Measurements from ENCODE around the gene UBE2Z.
"Not testable (repeated sequence)": the region's sequence is repeated elsewhere in the genome, so short reads cannot be mapped to it uniquely, and the experiment has no call there.

Gene UBE2Z

DNA sequence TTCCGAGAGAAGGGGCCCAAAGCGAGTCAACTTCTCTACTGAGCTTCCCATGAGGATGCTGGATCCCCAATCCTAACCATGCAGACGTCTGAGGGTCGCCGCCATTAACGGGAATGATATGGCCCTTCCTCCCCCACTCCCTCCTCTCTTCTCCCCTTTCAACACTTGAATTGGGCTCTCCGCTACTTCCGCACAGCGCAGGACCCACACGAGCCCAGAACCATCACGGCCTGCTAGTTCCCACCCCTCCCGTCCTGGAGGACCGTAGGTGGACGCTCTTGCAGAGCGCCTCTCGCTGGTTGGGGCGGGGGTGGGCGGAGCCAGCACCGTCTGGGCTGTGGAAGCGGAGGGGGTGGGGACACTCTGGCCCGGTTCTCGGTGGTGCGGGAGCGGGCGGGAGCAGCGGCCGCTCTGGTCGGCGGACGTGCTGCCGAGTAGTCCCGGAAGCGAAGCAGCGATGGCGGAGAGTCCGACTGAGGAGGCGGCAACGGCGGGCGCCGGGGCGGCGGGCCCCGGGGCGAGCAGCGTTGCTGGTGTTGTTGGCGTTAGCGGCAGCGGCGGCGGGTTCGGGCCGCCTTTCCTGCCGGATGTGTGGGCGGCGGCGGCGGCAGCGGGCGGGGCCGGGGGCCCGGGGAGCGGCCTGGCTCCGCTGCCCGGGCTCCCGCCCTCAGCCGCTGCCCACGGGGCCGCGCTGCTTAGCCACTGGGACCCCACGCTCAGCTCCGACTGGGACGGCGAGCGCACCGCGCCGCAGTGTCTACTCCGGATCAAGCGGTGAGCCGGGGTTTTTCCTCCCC lies at the start of gene UBE2Z:
TSS of gene UBE2Z (plus strand) at position 361 of the 797 bp plus-strand sequence. CDS start at position 458, 97 bp downstream.
- peak; percentile 99 for DNase-seq (ENCODE audit: low spot score)

- DNase-seq (ENCODE audit: low spot score) = no peak
Observed at GRCh38 chr17:48860034-48860433, 48.2 kb upstream of the UBE2Z start.

- no peak for DNase-seq (ENCODE audit: low spot score)
Observed at GRCh38 chr17:48860456-48860855, 47.8 kb upstream of the UBE2Z start.

DNA sequence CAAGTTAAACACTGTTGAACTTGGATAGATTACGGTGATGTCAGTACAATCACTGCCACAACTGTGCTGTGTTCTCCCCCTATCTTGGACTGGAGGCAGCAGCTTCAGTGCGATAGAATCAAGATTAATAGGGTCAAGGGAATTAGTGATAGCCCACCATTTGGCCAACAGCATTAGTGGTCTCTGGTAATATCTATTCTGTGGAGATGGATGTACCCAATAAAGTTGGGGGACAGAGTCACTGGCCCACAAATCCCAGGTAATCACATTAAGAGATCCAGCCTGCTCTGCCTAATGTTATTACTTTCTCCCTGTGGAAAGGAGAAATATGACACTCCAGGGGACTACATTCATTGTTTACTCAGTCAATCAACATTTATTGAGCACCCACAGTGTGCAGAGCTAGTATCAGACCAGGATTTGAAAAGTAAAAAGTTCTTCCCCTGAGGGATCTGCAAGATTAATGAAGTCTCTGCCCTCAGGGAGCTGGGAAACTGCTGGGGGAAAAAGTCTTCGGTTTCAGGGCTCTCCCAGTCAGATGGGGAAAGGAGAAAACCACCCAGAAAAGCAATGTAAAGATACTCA lies 39.2 kb upstream of the UBE2Z start:
- no peak for DNase-seq (ENCODE audit: low spot score)

- peak; percentile 81 for DNase-seq (ENCODE audit: low spot score)
Observed at GRCh38 chr17:48869821-48870318, 38.3 kb upstream of the UBE2Z start.

DNA sequence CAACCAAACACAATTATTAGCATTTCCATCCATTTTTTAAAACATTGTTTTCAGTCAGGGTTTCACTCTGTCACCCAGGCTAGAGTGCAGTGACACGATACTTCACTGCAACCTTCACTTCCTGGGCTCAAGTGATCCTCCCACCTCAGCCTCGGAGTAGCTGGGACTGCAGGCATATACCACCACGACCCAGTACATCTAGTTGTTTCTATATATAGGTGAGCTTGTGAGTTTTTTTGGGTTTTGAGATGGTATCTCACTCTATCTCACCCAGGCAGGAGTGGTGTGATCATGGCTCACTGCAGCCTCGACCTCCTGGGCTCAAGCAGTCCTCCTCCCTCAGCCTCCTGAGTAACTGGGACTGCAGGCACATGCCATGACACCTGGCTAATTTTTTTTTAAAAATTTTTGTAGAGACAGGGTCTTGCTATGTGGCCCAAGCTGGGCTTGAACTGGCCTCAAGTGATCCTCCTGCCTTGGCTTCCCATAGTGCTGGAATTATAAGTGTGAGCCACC lies 37.1 kb upstream of the UBE2Z start:
- DNase-seq (ENCODE audit: low spot score) = no peak

- peak; percentile 57 for DNase-seq (ENCODE audit: low spot score)
Observed at GRCh38 chr17:48871551-48872351, 36.5 kb upstream of the UBE2Z start.

DNA sequence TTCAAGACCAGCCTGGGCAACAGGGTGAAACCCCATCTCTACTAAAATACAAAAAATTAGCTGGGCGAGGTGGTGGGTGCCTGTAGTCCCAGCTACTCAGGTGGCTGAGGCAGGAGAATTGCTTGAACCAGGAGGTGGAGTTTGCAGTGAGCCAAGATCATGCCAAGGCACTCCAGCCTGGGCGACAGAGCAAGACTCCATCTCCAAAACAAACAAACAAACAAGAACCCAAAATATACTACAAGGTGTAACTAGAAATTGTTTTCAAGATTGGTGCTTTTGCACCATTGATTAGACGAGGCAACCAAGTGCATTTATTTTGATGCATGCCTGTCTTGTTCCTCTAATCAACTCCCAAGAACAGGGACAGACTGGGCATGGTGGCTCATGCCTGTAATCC lies 35.8 kb upstream of the UBE2Z start:
- DNase-seq (ENCODE audit: low spot score) = not testable (repeated sequence)

- DNase-seq (ENCODE audit: low spot score) = no peak
Observed at GRCh38 chr17:48873209-48873608, 35.0 kb upstream of the UBE2Z start.

- no peak for DNase-seq (ENCODE audit: low spot score)
Observed at GRCh38 chr17:48873696-48874443, 34.3 kb upstream of the UBE2Z start.

GRCh38 chr17:48878920-48879898 lies 29.0 kb upstream of the UBE2Z start:
- DNase-seq (ENCODE audit: low spot score) = peak; percentile 84

GRCh38 chr17:48882272-48882671 lies 25.9 kb upstream of the UBE2Z start:
- no peak for DNase-seq (ENCODE audit: low spot score)

GRCh38 chr17:48883171-48883570 lies 25.0 kb upstream of the UBE2Z start:
- DNase-seq (ENCODE audit: low spot score) = no peak

- DNase-seq (ENCODE audit: low spot score) = no peak
Observed at GRCh38 chr17:48890086-48890485, 18.1 kb upstream of the UBE2Z start.

DNA sequence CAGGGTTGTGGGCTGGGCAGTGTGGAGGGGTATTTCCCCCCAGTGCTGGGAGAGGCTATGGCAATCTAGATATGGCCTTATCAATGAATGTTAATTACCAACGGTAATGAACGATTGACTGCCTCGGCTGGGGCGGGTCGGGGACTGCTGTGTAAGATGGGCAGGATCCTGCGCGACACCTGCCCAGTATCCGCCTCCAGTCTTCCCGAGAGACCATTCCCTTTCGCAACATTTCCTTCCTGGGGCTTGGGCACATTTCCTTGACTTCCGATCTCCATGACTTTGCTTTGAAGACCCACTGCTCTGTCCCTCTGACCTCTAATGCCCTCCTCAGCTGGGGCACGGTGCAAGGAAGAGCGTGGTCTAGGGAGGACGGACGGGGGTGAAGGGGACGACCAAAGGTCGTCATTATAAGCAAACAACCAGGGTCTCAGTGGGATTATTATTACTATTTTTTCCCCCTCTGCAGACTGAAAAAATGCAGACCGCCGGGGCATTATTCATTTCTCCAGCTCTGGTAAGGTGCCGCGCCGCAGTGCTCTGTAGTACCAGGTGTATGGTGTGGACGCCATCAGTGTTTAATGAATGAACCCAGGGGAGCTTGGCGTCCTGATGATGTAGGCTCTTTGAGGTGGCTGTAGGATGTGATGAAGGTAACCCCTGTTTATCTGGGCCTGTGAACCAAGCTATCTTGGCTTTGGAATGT lies 15.1 kb upstream of the UBE2Z start:
- no peak for DNase-seq (ENCODE audit: low spot score)

DNA sequence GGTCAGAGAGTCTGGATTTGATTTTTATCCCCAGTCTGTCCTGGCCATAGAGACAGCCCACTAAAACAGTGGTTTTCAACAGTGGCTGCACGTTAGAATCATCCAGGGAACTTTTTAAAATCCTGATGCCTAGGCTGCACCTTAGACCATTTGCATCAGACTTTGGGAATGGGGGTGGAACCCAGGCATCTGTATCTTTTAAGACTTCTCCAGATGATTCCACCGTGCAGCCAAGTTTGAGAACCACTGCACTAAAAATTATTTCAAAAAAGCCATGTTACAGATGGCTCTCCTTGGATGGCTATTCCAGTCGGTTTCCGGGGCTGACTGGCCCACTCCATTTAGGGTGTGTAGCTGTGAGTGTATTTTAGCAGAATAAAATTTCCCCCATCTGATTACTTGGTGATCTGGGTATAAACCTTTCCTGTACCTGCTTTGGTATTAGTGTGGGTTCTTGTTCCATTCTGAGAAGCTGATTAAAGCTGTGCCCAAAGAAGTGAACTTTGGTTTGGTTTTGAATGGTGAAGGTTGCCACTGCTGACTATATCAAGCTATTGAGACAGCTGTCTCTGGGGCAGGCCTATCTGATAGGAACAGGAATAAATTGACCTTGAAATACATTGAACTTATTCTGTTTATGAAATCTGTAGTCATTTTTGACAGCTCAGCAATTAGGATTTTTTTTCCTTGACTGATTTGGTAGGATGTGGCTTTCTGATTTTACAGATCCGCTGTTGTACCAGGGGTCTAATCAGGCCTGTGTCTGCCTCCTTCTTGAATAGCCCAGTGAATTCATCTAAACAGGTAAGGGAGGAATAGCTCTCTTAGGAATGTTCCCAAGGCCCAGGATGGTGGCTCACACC lies 14.3 kb upstream of the UBE2Z start:
- no peak for DNase-seq (ENCODE audit: low spot score)

DNA sequence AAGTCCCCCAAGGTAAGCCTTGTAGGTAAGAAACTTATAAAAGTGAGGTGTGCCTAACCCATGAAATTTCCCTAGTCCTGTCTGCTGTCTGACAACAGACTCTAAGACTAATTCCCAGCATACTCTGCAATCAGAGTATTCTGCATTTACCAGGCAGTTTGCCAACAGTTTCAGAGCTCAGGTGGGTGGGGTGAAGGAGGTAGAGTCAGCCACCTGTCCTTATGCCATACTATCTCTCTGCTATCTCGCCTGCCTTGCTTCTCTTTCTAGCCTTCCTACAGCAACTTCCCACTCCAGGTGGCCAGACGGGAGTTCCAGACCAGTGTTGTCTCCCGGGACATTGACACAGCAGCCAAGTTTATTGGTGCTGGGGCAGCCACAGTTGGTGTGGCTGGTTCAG lies 13.3 kb upstream of the UBE2Z start:
- DNase-seq (ENCODE audit: low spot score) = no peak

DNA sequence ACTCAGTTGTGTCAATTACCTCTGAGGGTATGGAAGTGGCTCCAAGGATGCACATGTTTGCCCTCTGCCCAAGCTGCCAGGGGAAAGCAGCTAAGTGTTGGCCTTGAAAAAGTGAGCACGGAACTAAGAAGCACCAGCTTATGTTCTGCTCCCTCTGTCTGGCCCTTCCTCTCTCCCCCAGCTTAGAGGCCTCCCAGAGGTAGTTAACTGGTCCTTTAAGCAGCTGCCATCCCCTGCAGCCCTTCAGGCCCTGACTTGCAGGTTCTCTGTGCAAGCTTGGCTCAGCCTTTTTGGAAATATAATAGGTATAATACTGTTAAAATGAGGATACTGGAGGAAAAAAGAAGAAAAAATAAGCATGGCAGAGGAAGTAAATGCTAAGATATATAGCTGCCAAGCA lies 7.0 kb upstream of the UBE2Z start:
- no peak for DNase-seq (ENCODE audit: low spot score)

DNA sequence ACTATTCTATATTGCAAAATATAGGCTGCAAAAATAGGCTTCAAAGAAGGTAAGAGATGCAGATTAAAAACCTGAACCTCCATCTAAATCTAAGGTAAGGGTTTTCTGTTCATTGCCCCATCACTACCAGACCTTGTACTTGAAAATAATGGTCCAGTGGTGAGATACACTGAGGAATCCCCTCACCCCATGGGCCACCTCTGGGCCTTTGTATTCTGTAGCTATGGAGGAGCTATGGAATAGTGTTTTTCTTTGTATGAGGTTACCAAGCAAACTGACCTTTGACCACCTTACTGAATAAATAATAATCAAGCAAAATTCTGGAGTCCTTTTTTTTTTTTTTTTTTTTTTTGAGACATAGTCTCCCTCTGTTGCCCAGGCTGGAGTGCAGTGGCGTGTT lies 4.8 kb upstream of the UBE2Z start:
- DNase-seq (ENCODE audit: low spot score) = no peak

Measured in D341Med (cell line).